ENCODE data around the gene FITM2.
"Not testable (repeated sequence)": the region's sequence is repeated elsewhere in the genome, so short reads cannot be mapped to it uniquely, and the experiment has no call there.

Gene FITM2

DNA sequence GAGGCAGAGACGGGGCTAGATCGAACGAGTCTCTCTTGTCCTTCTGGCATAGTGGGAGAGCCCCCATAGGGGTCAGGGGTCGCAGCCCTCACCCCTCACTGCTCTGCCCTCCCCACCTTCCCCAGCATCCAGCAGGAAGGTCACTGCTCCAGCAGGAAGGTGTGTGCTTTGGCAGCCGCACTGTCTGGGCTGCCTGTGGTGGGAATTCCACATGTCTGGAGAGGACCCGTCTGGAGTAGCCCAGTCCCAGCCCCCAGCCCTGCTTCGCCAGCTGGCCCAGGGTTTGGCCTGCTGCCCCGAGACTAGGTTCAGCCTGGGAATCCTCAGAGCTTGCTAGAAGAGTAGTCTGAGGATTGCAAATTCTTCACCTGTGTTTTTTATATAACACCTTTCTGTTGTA, 23.3 kb upstream of the FITM2 start:
- DNase-seq (ENCODE audit: low spot score): no peak
- H3K4me3 ChIP-seq: no peak overlapping the region
- TF ChIP-seq, protein P1, sequence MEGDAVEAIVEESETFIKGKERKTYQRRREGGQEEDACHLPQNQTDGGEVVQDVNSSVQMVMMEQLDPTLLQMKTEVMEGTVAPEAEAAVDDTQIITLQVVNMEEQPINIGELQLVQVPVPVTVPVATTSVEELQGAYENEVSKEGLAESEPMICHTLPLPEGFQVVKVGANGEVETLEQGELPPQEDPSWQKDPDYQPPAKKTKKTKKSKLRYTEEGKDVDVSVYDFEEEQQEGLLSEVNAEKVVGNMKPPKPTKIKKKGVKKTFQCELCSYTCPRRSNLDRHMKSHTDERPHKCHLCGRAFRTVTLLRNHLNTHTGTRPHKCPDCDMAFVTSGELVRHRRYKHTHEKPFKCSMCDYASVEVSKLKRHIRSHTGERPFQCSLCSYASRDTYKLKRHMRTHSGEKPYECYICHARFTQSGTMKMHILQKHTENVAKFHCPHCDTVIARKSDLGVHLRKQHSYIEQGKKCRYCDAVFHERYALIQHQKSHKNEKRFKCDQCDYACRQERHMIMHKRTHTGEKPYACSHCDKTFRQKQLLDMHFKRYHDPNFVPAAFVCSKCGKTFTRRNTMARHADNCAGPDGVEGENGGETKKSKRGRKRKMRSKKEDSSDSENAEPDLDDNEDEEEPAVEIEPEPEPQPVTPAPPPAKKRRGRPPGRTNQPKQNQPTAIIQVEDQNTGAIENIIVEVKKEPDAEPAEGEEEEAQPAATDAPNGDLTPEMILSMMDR (IDR thresholded peaks at IDR 0.05): no peak

DNA sequence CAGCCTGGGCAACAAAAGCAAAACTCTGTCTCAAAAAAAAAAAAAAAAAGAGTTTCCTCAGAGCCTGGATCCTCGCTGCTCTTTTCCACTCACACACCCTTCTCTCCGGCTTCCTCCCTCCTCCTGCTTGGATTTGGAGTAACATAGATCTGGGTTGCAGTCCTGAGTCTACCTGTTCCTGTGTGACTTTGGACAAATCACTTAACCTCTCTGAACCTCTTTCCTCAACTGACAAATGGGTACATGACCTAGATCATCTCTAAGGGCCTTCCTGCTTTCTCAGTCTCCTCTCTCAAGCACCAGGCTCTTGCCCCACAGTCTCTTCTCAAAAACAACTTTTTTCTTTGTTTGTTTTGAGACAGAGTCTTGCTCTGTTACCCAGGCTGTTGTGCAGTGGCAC, 20.2 kb upstream of the FITM2 start:
- no peak overlapping the region for H3K27ac ChIP-seq
- no peak for DNase-seq (ENCODE audit: low spot score)
- H3K4me3 ChIP-seq: no peak overlapping the region
- TF ChIP-seq, protein P1 (IDR thresholded peaks at IDR 0.05): no peak

More for the DNA sequence above, 23.3 kb upstream of the FITM2 start:
- H3K27ac ChIP-seq: no peak overlapping the region

DNA sequence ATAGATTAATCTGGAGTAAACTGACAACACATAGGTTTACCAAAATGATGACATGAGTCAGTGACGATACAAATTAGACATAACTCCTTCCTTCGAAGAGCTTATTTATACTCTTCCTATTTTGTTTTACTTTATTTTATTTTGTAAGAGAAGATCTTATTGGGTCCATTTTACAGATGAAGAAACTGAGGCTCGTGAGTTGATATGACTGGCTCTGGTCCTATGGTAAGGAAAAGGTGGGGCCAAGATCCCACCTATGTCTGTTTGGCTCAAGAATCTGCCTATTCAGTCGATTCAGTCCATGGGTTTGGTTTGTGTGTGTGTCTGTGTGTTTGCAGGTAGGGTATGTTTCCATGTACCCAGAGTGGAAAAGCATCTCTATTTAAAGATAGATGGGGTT, 17.4 kb upstream of the FITM2 start:
- DNase-seq (ENCODE audit: low spot score): no peak
- no peak overlapping the region for H3K27ac ChIP-seq
- no peak overlapping the region for H3K4me3 ChIP-seq
- TF ChIP-seq, protein P1 (IDR thresholded peaks at IDR 0.05): no peak

DNA sequence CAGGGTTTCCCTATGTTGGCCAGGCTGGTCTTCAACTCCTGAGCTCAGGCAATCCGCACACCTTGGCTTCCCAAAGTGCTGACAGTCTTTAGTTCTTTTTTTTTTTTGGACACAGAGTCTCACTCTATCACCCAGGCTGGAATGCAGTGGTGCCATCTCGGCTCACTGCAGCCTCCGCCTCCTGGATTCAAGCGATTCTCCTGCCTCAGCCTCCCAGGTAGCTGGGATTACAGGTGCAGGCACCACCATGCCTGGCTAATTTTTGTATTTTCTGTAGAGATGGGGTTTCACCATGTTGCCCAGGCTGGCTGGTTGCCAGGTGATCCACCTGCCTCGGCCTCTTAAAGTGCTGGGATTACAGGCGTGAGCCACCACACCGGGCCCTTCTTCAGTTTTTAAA, 16.7 kb upstream of the FITM2 start:
- H3K4me3 ChIP-seq; DNase-seq (ENCODE audit: low spot score); H3K27ac ChIP-seq: not testable (repeated sequence)

DNA sequence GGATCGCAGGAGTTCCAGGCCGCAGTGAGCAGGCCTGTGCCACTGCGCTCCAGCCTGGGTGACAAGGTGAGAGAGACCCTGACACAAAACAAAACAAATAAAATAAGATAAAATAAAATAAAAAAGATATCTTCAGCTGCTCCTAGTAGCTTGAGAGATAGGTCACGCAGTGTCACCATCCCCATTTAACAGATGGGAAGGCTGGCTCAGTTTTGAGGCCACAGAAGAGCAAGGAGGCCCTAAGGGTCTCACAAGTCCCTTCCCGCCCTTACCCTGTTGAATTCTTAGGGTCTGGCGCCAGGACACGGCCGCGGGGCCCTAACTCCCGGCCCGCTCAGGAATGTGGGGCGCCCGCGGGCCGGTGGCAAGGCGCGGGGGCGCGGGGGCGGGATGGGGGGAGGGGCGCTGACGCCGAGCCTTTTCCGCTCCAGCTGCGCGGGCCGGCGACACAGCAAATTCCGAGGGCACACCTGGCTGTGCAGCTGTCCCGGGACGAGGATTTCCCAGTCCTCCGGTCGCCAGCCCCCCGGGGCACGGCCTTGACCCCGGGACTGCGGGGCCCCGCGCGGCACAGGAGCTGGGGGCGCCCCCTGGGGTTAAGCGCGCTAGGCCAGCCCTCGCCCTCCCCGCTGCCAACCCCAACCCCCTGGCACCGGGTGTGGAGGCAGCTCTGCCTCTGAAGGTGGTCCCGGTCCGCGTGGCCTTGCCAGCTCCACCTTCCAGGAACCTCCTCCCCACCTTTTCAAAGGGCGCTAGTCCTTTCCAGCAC, 15.6 kb upstream of the FITM2 start:
- no peak overlapping the region for H3K27ac ChIP-seq

DNA sequence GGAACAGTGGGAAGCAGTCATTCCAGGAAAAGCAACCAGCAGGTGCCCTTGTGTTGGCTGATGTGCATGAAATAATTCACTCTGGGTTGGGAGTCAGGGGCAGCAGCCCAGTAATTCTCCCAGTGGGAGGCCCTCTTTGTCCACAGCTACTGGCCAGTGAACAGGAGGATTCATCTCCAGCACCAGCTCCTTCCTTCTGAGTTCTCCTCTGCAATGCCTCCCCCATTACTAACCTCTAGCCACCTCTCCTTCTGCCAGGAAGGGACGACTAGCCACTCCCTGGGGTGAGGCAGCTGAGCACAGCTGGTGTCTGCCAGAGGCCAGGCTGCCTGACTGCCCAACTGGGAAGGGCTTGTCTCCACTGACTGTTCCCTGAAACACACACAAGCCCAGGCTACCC, 13.3 kb upstream of the FITM2 start:
- TF ChIP-seq, protein P1 (IDR thresholded peaks at IDR 0.05): no peak
- DNase-seq (ENCODE audit: low spot score): no peak
- Histone ChIP-seq H3K4me3 (no peak overlapping the region), H3K27ac (no peak overlapping the region)

More for the DNA sequence above, 15.6 kb upstream of the FITM2 start:
- DNase-seq (ENCODE audit: low spot score): no peak
- H3K4me3 ChIP-seq: peak overlapping the region; percentile 61
- TF ChIP-seq, protein P1 (IDR thresholded peaks at IDR 0.05): no peak

DNA sequence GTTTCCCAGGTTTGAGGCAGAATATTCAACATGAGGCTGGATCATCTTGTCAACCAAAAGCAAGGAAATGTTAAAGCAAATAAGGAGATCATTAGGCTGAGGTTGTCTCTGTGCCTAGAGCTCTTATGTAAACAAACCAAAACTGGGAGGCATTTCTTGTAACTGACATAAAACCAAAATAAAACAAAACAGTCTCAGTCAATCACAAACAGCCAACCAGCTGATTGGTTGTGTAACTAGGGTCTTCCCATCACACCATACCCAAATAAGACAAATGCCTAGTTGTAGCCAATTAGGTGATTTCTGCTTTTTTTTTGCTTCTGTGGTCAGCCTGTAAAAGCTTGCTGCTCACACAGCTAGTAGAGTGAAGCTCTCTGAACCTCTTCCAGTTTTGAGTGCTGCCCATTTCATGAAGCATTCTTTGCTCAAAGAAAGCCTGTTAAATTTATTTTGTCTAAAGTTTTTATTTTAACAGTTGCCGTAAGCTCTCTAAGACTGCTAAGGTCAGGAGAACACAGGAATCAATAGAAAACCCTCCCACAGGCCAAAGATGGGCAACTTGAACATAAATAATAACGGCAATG, 8.9 kb upstream of the FITM2 start:
- Histone ChIP-seq H3K27ac (no peak overlapping the region), H3K4me3 (no peak overlapping the region)
- TF ChIP-seq, protein P1 (IDR thresholded peaks at IDR 0.05): no peak
- DNase-seq (ENCODE audit: low spot score): no peak
